CD4-positive, alpha-beta T cell treated with Interleukin-15 for 4 hours (primary cell): ENCODE results near the gene BAIAP2L2.
"Not testable (repeated sequence)": the region's sequence is repeated elsewhere in the genome, so short reads cannot be mapped to it uniquely, and the experiment has no call there.

ENCODE experiments used
- DNase-seq: peaks from one replicate; pipeline ENCODE4 v3.0.0-alpha.2; 2020; ENCODE audit warnings: low spot score

Gene BAIAP2L2

DNA sequence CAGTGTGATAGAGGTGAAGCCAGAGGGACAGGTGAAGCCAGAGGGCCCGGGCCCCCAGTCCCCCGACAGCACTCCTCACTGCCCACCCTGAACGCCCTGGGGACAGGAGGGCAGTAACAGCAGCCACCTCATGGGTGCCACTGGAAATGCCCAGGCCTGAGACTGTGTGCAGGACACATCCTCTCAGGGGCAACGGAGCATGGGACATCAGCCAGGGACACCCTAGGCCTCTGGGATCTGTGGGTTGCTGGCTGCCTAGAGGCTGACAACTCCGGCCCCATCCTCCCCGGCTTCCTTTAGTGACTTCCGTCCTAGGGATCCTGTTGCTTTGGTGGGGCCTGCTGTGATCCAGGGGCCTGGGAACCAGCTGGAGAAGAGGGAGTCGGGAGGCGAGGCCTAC, 17.4 kb upstream of the BAIAP2L2 start:
- no peak for DNase-seq

DNA sequence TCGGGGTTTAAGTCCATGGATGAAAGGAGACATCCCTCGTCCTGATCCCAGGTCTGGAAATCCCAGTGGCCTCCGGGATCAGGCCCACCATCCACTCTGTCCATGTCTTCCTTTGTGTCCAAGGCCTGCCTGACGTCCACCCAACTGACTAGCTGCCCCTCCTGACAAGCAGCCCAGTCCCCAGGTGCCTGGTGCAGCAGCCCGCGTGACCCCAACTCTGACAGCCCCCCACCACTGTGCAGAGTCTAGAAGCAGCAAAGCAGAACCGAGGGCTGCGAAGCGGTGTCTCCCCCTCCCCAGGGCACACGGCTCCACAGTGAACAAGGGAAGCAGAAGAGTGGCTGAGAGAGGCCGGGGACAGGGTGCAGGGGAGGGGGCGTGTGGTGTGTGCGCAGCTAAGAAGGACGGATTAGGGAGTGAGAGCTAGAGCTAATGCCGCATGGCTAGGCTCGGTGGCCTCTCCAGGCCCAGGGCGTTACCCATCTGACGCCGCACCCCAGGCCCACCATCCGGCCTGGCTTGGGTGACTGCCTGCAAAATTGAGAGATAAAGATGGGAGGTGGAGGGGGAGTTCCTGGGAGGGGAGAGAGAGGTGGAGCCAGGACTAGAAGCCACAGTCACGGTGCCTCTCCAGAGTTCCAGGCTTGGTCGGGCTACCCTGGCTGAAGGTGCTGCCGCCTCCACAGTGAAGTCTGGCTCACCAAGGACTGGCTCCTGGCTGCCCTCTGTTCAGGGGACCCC, 16.6 kb upstream of the BAIAP2L2 start:
- DNase-seq: no peak

DNA sequence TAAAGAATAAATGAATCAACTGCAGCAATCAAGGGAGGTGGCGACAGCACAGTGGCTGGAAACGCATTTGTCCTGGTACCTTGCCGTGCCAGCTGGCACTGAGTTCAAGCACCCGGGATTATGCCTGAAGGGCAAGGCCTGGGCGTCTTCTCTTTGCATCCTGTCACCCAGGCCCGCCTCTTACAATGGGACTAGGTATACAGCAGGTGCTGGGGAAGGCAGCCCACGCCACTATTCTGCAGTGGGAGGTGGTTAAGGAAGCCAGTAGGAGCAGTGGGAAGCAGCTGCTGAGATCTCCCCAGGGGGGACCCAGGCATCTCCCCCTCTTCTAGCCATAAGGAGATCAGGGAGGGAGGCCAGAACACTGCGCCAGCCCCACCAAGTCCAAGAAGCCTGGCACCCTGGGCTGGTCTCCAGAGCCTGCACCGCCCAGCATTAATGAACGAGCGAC, 15.3 kb upstream of the BAIAP2L2 start:
- DNase-seq: no peak

DNA sequence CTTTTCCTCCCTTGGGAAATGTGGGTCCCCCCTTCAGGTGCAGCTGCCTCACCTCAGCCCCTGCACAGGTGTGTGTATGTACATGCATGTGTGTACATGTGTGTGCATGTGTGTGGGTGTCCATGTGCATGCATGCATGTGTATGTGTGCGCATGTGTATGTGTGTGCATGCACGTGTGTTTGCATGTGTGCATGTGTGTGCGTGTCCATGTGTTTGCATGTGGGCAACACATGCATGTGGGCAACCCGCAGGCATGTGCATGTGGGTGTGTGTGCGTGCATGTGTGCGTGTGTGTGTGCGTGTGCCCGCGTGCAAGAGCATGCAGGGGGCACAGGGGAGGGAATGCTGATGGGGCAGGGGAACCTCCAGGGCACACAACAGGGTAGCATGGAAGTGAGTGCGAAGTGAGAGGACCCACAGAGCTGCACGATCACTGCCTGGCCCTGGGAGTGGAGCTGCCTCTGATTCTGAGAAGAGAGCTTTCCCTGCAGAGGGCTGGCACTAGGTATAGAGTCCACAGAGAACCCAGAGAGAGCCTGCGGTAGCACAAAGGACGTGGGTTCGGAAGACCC, 14.6 kb upstream of the BAIAP2L2 start:
- DNase-seq: no peak

DNA sequence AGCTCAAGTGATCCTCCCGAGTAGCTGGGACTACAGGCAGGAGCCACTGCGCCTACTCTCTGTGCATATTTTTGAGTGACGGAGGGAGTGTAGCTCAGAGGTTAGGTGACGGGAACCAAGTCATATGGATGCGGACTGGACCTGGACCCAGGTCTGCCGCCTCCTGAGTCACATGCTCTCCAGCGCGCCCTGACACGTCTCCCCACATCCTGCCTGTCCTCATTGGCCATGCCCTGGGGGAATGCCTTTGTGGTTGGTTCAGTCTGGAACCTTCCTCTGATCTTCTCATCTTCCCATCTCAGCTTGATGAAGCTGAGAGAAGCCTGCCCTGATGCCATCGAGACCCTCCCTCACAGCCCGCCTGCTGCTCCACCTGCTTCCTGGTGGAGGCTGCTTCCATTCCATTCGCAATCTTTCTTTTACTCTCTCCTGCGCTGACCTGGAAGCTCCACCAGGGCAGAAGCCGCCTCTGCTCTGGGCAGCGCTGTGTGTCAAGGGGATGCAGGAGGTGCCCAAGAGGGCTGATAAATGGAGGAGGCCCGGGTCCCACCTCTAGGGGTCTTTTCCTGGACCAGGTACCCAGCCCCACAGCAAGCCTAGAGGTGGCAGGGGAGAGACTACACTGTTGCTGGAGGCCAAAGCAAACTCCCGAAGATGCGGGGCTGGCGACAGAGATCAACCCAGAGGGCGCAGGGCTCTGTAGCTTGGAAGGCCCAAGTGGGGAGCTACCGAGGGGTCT, 13.9 kb upstream of the BAIAP2L2 start:
- no peak for DNase-seq

DNA sequence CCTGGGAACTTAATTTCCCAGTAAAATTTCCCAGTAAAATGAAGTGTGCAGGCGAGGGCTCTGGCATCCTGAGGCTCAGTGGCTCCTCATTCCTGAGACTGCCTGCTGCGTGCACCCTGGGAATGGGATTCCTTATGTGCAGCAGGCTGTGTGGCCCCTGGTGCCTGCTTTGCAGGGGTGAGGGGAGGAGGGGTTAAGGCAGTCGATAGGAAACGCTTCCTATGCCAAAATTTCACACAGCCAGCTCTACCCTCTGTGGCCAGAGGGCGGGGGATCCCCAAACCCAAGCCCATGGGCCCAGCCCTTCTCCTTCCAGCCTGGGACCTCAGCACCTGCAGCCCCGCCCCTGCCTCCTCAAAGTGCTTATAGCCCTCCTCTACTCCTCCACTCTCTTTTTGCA, 12.1 kb upstream of the BAIAP2L2 start:
- DNase-seq: no peak

DNA sequence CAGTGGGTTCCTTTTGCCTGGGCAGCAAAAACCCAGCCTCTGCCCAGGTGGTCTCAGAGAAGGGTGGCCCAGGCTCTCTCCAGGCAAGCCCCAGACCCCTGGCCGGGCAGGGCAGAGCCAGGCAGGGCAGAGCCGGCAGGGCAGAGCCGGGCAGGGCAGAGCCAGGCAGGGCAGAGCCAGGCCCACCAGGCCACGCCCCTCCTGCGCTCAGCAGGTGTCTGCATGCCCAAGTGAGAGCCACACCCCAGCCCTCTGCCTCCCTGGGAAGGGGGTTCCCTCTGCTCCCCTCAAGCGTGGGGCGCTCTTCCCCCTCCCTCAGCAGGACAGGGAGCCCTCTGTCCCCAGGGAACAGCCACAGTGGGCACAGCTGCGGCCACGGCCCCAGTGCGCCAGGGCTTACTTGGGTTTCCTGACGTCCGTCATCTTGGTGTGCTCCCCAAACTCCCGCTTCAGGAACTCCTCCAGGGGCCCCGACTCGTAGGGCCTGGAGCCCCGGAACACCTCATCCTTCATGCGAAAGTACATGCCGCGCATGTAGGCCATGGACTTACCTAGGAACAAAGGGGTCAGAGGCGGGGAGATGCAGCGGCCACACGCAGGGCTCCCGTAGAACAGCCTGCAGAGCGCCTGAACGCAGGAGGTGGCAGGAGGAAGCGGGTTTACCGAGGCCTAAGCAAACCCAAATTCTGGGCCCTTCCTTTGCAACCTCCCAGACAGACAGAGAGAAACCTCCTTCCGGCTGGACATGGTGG, 10.1 kb upstream of the BAIAP2L2 start:
- no peak for DNase-seq

DNA sequence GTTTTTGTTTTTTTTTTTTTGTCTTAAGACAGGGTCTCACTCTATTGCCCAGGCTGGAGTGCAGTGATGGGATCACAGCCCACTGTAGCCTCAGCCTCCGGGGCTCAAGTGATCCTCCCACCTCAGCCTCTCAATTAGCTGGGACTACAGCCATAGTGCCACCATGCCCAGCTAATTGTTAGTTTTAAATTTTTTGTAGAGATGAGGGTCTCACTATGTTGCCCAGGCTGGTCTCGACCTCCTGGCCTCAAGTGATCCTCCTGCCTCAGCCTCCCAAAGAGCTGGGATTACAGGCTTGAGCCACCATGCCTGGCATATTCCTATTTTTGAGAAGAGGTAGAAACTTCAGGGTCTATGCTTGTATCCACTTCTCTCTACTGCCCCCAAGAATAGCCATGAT, 8.3 kb upstream of the BAIAP2L2 start:
- not testable (repeated sequence) for DNase-seq

DNA sequence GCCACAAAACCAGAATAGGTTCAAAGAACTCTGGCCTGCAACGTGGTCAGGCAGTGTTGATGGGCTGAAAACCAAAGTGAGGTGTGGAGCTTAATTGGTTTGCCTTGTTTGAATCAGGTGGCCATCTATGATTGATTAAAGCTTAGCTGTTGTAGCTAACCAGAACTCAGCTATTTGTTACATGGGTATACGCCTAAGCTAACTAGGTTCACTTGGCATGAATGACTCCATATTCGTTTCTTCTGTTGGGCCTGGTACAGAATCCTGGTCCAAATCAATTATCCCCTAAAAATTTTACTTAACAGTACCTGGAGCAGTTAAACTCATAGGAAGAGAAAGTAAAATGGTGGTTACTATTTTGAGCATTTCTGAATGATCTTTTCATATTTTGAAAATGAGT, 7.7 kb upstream of the BAIAP2L2 start:
- DNase-seq: no peak

DNA sequence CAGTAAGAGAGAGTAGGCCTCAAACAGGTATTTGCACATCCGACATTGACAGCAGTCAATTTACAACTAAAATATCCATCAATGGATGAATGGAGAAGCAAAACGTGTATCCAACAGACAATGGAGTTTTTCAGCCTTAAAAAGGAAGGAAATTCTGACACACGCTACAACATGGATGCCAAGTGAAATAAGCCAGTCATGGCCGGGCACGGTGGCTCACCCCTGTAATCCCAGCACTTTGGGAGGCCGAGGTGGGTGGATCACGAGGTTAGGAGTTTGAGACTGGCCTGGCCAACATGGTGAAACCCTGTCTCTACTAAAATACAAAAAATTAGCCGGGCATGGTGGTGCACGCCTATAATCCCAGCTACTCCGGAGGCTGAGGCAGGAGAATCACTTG, 7.1 kb upstream of the BAIAP2L2 start:
- DNase-seq: not testable (repeated sequence)

DNA sequence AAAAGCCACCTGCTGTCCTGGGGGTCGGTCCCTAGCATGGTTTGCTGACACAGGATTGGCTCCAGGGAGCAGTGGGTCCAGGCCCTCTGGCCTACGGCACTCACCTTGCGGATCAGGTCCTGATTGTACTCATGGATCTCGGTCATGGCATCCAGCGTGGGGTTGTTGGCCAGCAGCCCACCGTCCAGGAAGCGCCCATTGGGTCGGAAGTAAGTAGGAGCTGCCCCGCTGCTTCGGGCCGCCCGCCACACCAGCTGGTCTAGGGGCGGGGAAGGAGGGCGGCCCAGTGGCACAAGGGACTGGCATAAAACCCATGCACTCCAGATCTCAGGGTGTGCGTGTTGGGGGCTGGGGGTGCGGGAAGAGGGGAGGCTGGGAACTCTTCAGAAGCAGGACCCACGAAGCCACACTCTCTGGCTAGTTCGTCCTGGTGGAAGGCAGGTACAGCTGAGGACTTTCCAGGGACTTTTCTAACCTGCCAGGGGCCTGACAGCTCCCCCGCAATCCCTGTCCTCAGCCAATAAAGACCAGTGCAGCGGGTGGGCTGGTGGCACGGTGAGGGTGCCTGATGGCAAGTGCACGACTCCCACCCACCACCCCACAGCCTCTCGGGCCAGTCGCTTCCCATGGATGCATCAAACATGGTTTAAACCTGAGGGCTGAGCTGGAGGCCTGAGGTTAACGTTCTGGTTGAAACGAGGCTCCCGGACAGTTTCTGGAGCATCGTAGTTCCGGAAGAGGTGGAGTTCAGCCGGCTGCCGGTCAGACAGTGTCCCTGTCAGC, 5.1 kb upstream of the BAIAP2L2 start:
- no peak for DNase-seq

DNA sequence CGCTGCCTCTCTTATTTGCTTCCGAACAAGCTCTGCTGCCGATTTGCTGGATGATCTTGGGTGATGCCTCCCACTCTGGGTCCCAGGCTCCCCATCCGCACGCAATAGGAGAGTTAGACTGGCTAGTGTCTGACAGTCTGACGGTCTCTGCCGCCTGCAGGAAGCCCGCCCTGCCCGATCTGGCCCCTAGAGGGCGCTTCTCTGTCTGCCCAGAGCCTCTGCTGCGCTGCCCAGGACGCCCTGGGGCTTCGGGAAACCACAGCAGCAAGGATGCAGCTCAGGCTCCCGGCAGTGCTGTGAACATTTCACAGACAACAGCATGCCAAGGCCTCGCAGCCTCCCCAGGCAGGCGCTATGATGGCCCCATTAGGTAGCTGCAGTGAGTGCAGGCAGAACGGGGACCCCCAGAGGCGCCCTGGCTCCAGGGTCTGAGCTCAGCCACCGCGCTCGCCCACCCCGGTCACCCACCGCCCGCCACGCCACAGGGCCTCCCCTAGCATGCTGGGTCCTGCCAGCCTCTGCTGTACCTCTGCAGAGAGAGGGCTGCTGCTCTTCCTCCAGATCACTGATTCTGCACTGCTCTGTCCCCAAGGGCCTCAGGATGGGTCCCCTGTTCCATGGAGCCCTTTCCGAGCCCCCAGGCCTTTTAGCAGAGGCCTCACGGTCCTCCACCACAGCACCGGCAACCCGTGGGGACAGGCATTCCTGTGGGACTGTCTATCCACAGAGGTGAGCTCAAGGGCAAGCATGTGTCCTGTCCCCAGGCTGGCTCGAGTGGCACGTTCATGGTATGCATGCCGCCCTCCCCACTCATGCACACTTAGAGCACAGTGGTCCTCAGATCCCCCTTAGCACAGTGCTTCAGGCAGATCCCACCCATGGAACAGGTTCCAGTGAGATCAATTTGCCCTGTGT, 4.3 kb upstream of the BAIAP2L2 start:
- peak; percentile 73 for DNase-seq

DNA sequence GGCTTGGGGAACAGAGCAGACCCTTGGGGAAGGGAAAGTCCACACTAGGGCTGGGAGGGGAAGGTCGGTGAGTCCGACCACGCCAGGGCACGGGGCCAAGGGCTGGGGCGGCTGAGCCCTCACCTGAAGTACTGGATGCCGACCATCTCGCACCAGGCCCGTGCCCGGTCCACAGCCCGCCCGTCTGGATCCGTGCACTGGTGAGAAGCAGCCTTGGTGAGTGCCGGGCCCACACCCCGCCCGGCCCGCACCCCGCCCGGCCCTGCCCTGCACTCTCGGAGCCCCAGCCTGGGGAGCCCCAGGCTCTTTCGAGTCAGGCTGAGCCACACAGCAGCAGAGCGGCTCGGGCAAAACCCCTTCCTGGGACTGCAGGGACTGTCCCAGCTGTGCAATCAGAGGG, 1.9 kb upstream of the BAIAP2L2 start:
- DNase-seq: no peak

DNA sequence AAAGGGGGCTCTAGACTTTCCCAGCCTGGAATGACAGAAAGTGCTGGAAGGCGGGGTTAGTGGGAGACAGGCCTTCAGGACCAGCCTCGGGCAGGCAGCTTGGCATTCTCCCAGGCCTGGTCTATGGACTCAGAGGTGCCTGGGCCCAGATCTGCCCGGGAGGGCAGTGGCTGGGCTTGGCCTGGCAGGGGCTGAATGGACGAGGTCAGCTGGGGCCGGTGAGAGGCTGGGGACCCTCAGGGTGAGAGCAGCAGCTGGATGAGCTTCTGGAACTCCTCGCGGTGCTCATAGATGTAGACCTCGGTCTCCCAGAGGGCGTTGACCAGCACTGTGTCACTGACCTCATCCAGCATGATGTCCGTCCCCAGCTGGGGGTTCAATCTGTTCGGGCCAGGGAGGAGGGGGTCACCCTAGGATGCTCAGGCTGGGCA, 1.5 kb upstream of the BAIAP2L2 start:
- no peak for DNase-seq

DNA sequence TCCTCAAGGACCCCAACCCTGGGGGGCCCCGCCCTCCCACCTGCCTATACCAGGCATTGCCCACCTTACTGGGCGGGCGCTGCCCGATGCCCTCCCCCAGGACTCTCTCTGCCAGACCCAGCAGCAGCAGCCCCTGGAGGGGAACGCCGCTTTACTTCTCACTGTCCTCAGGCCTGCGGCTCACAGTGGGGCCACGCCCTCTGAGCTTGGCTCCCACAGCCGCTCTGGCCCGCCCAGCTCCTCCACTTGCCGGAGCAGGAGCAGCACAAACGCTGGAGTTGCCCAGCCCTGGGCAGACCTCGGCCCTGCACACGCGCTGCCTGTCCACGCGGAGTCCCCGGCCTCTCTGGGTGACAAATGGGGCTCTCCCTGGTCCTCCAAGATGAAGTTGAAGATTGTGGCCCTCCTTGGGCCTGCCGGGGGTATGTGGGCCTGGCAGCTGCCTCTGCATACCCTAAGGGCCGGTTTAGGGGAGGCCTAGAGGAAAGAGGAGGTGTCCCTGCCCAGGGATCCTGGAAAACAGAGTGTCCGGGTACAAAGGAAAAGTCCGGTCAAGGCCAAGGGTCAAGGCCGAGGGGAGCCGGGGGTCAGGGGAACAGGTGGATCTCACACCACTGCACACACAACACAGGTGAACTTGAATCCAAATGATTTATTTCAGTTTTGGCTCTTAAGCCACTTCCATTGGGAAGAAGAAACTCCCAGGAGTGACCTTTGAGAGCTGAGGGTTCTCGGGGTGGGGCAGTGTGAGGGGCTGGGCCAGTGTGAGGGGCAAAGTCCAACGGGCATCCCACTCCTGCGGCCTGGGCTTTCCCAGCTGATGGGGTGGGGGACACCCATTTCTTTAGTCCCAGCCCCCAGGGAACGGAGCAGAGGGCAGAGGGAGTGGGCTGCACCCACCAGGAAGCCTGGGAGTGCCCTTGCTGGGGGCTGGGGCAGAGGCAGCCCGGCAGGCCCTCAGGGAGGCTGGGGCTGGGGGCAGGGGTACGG, 674 bp upstream of the BAIAP2L2 start:
- DNase-seq: no peak

DNA sequence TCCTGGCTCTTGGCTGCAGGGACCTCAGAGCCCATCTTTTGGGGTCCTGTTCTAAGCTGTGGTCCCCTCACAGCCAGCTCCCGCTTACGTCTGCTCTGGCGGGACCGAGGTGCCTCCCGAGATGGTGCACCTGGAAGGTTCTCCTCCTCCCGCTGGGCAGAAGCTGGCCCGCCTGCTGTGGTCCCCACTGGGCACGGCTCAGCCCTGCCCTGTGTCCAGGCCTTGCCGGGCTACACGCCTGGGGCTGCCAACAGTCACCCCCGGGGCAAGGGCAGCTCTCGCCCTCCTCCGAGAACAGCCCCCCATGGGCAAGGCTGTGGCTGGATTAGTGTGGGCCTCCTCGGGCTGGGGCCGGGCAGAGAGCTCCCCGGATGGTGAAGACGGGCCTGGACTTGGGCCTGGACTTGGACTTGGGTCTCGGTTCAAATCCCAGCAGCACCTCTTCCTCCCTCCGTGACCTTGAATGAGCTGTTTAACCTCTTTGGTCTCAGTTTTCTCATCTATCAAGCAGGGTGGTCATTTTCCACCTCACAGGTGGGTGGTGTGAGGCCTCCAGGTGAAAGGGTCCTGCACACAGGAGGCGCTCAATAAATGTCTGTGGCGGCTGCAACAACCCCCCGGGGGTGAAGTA, 998 bp downstream of the BAIAP2L2 start:
- DNase-seq: peak; percentile 9

DNA sequence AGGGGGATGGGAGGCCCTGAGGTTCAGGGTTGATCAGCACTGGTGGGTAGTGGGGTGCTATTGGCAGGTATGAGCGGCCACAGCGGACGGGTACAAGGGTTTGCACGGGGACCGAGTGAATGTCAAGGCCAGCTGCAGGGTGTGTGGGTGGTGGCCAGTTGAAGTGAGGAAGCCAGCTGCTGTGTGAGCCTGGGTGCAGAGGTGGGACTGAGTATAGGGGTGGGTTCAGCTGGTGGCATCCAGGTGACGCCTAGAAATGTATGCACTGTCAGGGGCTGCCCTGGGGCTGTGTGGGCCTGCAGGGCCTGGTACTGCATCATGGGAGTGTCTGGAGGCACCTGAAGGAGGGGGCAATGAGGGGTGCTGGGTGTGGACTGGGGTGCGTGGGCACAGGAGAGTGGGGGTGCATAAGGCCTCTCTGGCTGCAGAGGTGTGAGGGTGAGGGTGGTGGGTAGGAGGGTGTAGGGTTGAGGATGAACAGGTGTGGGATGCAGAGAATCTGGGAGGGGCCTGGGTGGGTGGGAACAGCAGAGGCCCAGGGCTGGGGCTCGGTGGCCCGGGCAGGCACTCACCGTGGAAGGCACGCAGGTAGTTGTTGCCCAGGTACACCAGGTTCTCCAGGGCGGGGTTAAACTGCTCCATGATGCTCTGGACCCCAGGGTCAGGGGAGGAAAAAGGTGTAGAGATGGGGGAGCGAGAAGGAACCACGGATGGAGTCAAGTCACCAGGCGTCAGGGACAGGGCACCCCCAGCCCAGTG, 1.7 kb downstream of the BAIAP2L2 start:
- DNase-seq: no peak
